ENCODE results near the gene CPLX3.

DNA sequence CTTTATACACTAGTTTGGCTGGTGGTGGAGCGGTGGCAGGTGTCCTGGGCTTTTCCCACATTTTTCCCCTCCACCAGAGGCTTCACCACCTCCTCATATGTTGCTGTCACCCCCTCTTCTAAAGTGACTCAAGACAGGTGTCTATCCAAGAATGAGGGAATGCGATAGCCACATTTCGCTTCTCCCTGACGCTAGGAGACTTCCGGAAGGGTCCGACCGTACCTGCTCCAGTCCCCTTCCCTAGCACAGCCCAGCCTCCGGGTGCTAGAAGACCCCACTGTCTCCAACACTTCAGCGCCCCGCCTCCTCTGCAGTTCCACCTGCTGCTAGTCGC, 46.2 kb downstream of the CPLX3 start:
- TF ChIP-seq, protein P1, sequence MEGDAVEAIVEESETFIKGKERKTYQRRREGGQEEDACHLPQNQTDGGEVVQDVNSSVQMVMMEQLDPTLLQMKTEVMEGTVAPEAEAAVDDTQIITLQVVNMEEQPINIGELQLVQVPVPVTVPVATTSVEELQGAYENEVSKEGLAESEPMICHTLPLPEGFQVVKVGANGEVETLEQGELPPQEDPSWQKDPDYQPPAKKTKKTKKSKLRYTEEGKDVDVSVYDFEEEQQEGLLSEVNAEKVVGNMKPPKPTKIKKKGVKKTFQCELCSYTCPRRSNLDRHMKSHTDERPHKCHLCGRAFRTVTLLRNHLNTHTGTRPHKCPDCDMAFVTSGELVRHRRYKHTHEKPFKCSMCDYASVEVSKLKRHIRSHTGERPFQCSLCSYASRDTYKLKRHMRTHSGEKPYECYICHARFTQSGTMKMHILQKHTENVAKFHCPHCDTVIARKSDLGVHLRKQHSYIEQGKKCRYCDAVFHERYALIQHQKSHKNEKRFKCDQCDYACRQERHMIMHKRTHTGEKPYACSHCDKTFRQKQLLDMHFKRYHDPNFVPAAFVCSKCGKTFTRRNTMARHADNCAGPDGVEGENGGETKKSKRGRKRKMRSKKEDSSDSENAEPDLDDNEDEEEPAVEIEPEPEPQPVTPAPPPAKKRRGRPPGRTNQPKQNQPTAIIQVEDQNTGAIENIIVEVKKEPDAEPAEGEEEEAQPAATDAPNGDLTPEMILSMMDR (conservative IDR thresholded peaks at IDR 0.05 in 1 of 2, IDR thresholded peaks at IDR 0.05 in 1 of 2; ENCODE audit: extremely low read depth in 1 of 2, insufficient read depth in 1 of 2, low read depth in 1 of 2, low read length in 2 of 2), result no peak
- no peak for TF ChIP-seq EZH2 (IDR thresholded peaks at IDR 0.05; ENCODE audit: borderline replicate concordance, low read length)
